NK-92 (cell line): ENCODE results near the gene IFFO2.
A peak's percentile ranks its signal among the peaks of the same experiment; 100 is the strongest.

Experiments
- DNase-seq: peaks from one replicate; lab custom pipeline; 2025; ENCODE audit not compliant: unreplicated experiment; lab: John Stamatoyannopoulos, UW

The IFFO2 gene

DNA sequence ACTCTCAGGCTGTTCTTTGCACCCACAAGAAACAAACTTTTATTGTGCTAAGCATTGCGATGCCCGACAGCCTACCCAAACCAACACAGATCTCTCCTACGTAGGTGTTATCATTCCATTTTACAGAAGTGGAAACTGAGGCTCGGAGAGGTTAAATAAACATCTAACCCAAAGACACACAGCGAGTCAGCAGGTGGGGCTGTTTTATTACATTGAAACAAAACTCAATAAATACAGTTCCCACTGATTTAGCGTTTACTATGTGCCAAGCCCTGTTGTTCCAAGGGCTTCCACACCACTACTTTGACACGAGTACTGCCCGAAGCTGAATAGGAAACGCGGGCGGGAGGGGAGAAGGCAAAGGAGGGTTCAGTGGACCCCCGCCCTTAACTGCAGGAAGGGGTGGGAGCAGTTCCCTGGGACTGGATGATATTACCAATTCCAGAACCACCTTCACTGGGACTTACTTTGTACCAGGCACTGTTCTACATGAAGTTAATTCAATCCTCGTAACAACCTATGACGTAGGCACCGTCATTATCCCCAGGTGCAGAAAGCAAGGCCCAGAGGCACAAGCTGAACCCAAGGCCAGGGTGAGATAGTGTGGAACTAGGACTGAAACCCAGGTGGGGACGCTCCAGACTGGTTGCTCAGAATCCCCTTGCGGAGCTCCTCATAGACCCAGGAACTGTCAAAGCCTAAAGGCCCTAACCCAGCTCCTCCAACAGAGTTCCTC lies 34.8 kb downstream of the IFFO2 start:
- no peak for DNase-seq

- no peak for DNase-seq
Observed at GRCh38 chr1:18920931-18921330, 35.5 kb downstream of the IFFO2 start.

GRCh38 chr1:18919956-18920355 lies 36.5 kb downstream of the IFFO2 start:
- DNase-seq, result no peak

GRCh38 chr1:18919197-18919905 lies 37.1 kb downstream of the IFFO2 start:
- DNase-seq, result no peak

DNA sequence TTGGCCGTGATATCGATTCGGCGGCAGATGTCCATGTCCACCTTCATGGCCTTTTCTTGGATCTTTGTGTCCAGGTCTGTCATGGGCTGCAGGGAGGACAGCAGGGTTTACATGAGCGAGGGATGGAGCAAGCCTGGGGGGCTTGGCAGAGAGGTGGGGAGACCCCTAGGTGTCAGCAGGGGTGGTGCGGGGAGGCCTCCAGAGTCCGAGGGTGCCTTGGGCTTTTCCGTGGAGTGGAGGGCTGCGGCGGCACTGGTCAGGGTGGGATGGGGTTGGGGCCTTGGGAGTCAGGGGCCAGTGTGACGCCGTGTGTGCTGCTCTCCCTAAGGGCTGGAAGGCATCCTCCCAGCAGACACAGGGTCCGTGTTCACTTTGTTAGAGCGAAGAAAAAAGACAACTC lies 38.1 kb downstream of the IFFO2 start:
- DNase-seq, result no peak

DNA sequence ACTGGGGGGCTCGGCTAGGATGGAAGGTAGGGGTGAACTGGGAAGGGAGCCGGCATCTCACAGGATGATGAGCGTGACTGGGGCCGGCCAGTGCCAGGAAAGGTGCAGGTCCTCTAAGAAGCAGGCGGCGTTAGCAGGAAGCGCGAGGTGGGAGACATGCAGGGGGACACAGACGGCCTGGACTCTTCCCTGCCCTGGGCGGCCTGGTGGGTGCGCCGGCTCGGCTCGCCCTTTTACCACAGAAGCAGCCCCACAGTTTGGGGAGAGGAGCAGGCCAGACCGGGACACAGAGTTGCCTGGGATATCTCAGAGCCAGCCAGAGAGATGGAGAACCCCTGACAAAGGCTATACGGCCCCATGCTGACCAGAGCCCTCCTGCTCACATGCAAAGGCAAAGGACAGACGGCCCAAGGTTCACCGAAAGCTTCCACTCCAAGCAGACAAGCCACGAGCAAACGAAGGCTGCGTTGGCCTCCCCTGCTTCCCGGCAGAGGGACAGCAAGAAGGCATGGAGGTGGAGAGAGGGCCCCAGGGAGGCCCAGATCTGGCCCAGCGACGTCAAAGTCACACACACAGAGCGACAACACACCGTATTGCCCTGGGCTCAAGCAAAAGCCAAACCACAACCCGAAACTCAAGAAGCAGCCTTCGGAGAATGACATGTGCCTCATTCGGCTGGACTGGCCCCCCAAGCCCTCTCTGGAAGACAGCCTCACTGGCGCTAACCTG lies 39.2 kb downstream of the IFFO2 start:
- DNase-seq, result no peak

DNA sequence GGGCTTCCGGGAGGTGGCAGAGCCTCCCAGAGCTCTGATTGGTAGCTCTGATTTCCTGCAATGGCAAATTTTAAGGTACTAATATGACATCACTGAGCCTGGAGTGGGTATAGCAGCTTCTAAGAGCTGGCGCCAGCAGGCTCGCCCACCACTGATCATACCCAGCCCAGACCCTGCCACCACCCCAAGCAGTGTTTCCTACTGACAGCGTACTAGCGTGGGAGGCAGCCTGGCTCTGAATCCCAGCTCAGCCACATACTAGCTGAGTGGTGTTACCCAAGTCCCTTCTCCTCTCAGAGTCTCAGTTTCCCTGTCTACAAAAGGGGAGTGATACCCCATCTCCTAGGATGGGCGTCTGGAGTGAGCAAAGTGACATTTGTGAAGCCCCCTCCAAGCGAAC lies 41.1 kb downstream of the IFFO2 start:
- no peak for DNase-seq

- no peak for DNase-seq
Observed at GRCh38 chr1:18913065-18913835, 43.2 kb downstream of the IFFO2 start.

DNA sequence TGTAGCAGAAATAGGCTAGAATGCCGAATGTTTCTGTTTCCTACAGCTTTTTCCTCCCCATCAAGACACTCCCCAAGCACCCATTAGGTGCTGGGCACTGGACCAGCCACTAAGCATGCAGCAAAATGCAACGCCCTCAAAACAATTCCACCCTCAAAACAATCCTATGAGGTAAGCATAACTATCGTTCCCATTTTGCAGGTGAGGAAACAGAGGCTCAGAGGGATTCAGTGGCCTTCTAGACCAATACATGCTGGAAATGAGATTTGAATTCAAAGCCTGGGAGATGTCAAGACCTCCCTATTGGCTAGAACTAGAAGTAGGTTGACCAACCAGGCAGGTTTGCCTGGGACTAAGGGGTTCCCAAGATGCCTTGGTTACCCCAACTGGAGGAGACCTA lies 43.9 kb downstream of the IFFO2 start:
- DNase-seq, result no peak

- DNase-seq, result no peak
Observed at GRCh38 chr1:18908911-18909771, 47.3 kb downstream of the IFFO2 start.

GRCh38 chr1:18907917-18908845 lies 48.3 kb downstream of the IFFO2 start:
- DNase-seq, result no peak

GRCh38 chr1:18907021-18907916 lies 49.2 kb downstream of the IFFO2 start:
- no peak for DNase-seq

- DNase-seq, result no peak
Observed at GRCh38 chr1:18903291-18903756, 53.2 kb downstream of the IFFO2 start.

DNA sequence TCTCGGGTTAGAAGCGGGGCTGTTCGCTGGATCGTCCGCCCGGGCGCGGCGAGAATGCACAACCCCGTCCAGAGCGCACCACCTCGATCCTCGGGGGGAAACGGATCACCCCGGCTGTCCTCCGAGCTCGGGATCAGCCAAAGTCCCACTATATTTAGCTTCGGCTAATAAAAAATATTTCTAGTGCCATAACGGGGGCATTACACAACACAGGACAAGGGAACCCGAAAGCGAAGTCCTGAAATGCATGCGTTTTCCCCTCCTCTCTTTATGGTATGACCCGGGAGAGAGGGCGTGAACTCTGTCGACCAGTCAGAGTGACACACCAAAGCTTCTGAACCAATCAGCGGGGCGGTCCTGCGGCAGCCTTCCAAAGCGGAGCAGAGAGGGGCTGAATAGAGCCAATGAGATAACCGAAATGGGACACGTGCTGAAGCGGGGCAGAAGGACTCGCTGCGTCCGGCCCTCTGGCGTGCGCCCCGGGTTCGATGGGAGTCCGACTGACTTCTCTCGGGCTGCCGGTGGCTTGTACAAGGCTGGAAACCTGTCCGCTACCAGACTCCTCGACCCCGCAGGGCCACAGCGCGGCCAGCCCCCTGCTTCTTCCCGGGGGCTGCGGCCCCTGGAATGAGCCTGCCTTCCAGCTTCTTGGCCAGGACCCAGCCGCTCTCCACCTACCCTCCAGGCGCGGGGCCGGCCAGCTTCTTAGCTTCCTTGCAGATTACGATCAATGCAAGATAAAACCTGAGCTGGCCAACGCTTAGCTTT lies 53.8 kb downstream of the IFFO2 start, which contains the start of gene ALDH4A1:
TSS of gene ALDH4A1 (minus strand) at position 33 of the 768 bp plus-strand sequence. CDS start at position 1, 32 bp downstream.
- DNase-seq, result peak; percentile 68

- DNase-seq, result no peak
Observed at GRCh38 chr1:18901952-18902522, 54.4 kb downstream of the IFFO2 start.

- DNase-seq, result no peak
Observed at GRCh38 chr1:18901147-18901951, 55.1 kb downstream of the IFFO2 start.
